HepG2 (cell line): ENCODE measurements around the gene DNAJC1. TPM values are rescaled to one million over a fixed set of nuclear protein-coding genes. Genes with fewer than 3 reads are reported as not detected.
A peak's percentile ranks its signal among the peaks of the same experiment; 100 is the strongest.

Experiments used
- BORCS8-MEF2B ChIP-seq: sonication (generic); formaldehyde crosslinking; IDR thresholded peaks from 2 replicates; pipeline ENCODE4 v1.8.0; 2022; ENCODE audit warnings: mild to moderate bottlenecking, missing genetic modification reagents
- HNRNPUL1 ChIP-seq: fragments of 200-400 bp; formaldehyde crosslinking; IDR thresholded peaks from 2 replicates; pipeline ENCODE4 v1.6.1; 2017; ENCODE audit warnings: low read depth, mild to moderate bottlenecking, low read length, moderate library complexity
- HOXD1 ChIP-seq: sonication (generic); formaldehyde crosslinking; IDR thresholded peaks from 2 replicates; pipeline ENCODE4 v1.5.0; 2020; ENCODE audit warnings: missing genetic modification reagents
- KLF16 ChIP-seq, 2 experiments: sonication (generic) in 1 of 2; formaldehyde crosslinking in 1 of 2; IDR thresholded peaks; 2 replicates each; pipeline versions ENCODE4 v1.6.1 to v1.8.0; 2016 to 2023; ENCODE audit warnings: missing genetic modification reagents in 2 of 2, missing compliant biosample characterization in 1 of 2
- MED13 ChIP-seq: sonication (generic); formaldehyde crosslinking; IDR thresholded peaks from 2 replicates; pipeline ENCODE4 v1.5.0; 2020; ENCODE audit warnings: missing genetic modification reagents
- MYC ChIP-seq: sonication (generic); formaldehyde crosslinking; IDR thresholded peaks from 2 replicates; pipeline ENCODE4 v1.9.0; 2021; ENCODE audit warnings: missing genetic modification reagents, borderline replicate concordance
- PAXIP1 ChIP-seq: sonication (generic); formaldehyde crosslinking; conservative IDR thresholded peaks from 2 replicates; pipeline ENCODE4 v1.4.0; 2020; ENCODE audit warnings: mild to moderate bottlenecking, missing genetic modification reagents, moderate library complexity
- SMAD9 ChIP-seq: sonication (generic); formaldehyde crosslinking; IDR thresholded peaks from 2 replicates; pipeline ENCODE4 v1.5.1; 2020; ENCODE audit warnings: mild to moderate bottlenecking, missing genetic modification reagents
- TIGD3 ChIP-seq: sonication (generic); formaldehyde crosslinking; IDR thresholded peaks from 2 replicates; pipeline ENCODE4 v1.5.1; 2020; ENCODE audit warnings: mild to moderate bottlenecking, missing genetic modification reagents, borderline replicate concordance
- TRIM22 ChIP-seq: fragments of 450-650 bp; IDR thresholded peaks from 2 replicates; pipeline ENCODE4 v1.6.1; 2017
- ZFP90 ChIP-seq: sonication (generic); formaldehyde crosslinking; IDR thresholded peaks from 2 replicates; pipeline ENCODE4 v1.8.0; 2022; ENCODE audit warnings: missing genetic modification reagents, mild to moderate bottlenecking, inconsistent platforms, borderline replicate concordance
- ZNF577 ChIP-seq: sonication (generic); formaldehyde crosslinking; IDR thresholded peaks from 2 replicates; pipeline ENCODE4 v1.4.0; 2020; ENCODE audit warnings: mild to moderate bottlenecking, low read depth, missing genetic modification reagents, borderline replicate concordance
- ZNF770 ChIP-seq: sonication (generic); formaldehyde crosslinking; IDR thresholded peaks from 2 replicates; pipeline ENCODE4 v1.5.0; 2020; ENCODE audit warnings: mild to moderate bottlenecking, missing genetic modification reagents
- ZSCAN25 ChIP-seq: sonication (generic); formaldehyde crosslinking; IDR thresholded peaks from 2 replicates; pipeline ENCODE4 v1.8.0; 2022; ENCODE audit warnings: mild to moderate bottlenecking, missing genetic modification reagents
- ZSCAN29 ChIP-seq: sonication (generic); formaldehyde crosslinking; conservative IDR thresholded peaks from 2 replicates; pipeline ENCODE4 v1.4.0; 2020; ENCODE audit warnings: mild to moderate bottlenecking, missing genetic modification reagents
- polyA plus RNA-seq, 8 experiments: library from polyadenylated mRNA; depleted of rRNA in 3 of 8; stranded (reverse) in 7 of 8; unstranded in 1 of 8; fragments of >200 nt; fragmentation: Illumina TruSeq in 4 of 8; extraction: Trizol in 4 of 8; gene quantifications; 2 replicates each; pipeline versions ENCODE4 v1.2.1 to v1.2.3, GENCODE V29; 2011 to 2016; ENCODE audit warnings: low read depth in 4 of 8, missing spikeins in 1 of 8, mixed read lengths in 1 of 8; ENCODE audit not compliant: insufficient read depth in 1 of 8
- total RNA-seq, 5 experiments: library from RNA; depleted of rRNA; stranded (reverse); fragments of >200 nt; fragmentation: Illumina TruSeq; extraction: Trizol; gene quantifications; 2 replicates each; pipeline ENCODE4 v1.2.3, GENCODE V29; 2016; ENCODE audit warnings: low read depth in 1 of 5
- TF ChIP-seq, protein P1 (sequence below): IDR thresholded peaks from 2 replicates; pipeline ENCODE4 v1.6.1; 2016; ENCODE audit warnings: low read depth, borderline replicate concordance
- TF ChIP-seq, protein P2 (sequence below): sonication (generic); formaldehyde crosslinking; conservative IDR thresholded peaks from 2 replicates; pipeline ENCODE4 v1.5.0; 2020; ENCODE audit warnings: missing genetic modification reagents

Gene DNAJC1
- total and polyA plus RNA-seq, 2 of the 13 experiments (the other 11 are each of a cell fraction or from before 2014, with no cell fraction given) = 9.9 to 16.6 TPM

DNA sequence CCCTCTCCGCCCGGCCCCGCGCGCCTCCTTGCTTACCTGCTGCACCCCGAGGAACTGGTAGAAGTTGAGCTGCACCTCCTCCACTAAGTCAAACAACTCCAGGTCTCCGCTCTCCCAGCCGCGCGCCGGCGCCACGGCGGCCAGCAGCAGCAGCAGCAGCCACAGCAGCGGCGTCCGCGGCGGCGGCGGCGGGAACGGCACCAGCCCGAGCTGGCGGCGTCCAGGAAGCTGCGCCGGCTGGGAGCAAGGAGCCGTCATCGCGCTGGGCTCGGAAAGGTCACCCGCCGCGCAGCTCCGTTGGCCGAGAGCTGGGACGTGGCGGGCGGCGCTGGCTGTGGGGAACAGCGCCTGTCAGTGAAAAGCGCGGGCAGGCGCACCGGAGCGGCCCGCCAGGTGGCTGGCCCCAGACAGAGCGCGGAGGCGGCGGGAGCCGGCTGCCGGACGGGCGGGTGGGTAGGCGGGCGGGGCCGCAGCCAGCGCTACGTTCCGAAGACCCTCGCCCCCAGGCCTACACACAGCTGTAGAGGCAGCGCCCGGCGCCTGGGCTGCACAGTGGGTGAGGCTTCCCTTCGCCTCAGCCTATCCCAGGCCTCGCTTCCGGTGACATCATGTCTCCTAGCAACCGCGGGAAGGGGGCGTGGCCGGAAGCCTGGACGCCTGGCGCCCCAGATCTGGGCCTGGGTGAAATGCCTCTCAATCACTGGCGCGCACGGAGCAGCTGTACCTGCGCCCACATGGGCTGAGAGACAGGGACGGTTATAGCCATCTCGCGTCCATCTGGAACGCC lies at the start of gene DNAJC1 (continued):
- TF ChIP-seq ZFP90 (CRISPR knock-in tag) (peak; percentile 30; the same call in 1 of the 2 replicates), BORCS8-MEF2B (no peak), HOXD1 (CRISPR knock-in tag) (0 out of 2 replicates have a peak, but pooled peaks have one; percentile 28), ZSCAN25 (no peak), HNRNPUL1 (no peak), MED13 (CRISPR knock-in tag) (no peak), ZNF770 (CRISPR knock-in tag) (peak; percentile 50; the same call in 1 of the 2 replicates), KLF16 (CRISPR knock-in tag; IDR thresholded peaks at IDR 0.05) (peak in 1 of 2 experiments; percentile 74; a peak in 2 of 4 replicates), PAXIP1 (0 out of 2 replicates have a peak, but pooled peaks have one; percentile 12), SMAD9 (CRISPR knock-in tag) (peak; percentile 47; the same call in 1 of the 2 replicates), TRIM22 (no peak), ZSCAN29 (CRISPR knock-in tag) (no peak), TIGD3 (no peak), MYC (CRISPR knock-in tag) (no peak; the same call in 1 of the 2 replicates), ZNF577 (CRISPR knock-in tag) (no peak)
- TF ChIP-seq, protein P1, sequence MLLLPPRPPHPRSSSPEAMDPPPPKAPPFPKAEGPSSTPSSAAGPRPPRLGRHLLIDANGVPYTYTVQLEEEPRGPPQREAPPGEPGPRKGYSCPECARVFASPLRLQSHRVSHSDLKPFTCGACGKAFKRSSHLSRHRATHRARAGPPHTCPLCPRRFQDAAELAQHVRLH (CRISPR knock-in tag) = peak; percentile 83; the same call in 1 of the 2 replicates
- TF ChIP-seq, protein P2, sequence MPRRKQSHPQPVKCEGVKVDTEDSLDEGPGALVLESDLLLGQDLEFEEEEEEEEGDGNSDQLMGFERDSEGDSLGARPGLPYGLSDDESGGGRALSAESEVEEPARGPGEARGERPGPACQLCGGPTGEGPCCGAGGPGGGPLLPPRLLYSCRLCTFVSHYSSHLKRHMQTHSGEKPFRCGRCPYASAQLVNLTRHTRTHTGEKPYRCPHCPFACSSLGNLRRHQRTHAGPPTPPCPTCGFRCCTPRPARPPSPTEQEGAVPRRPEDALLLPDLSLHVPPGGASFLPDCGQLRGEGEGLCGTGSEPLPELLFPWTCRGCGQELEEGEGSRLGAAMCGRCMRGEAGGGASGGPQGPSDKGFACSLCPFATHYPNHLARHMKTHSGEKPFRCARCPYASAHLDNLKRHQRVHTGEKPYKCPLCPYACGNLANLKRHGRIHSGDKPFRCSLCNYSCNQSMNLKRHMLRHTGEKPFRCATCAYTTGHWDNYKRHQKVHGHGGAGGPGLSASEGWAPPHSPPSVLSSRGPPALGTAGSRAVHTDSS (CRISPR knock-in tag) = no peak
